Naive thymus-derived CD8-positive, alpha-beta T cell (primary cell): ENCODE measurements around the gene SLC10A1. TPM values are rescaled to one million over a fixed set of nuclear protein-coding genes. Genes with fewer than 3 reads are reported as not detected.
"Not testable (repeated sequence)": the region's sequence is repeated elsewhere in the genome, so short reads cannot be mapped to it uniquely, and the experiment has no call there.

Source experiments
- ATAC-seq, 2 donors: fragments of 150-1000 bp; cut with Tn5 transposase in 1 of 2; sonication (Bioruptor Pico), chemical (Tn5 transposase) in 1 of 2; 1 replicate in 1 of 2; 2 replicates in 1 of 2; pipeline ENCODE4 v1.10.0; 2021; ENCODE audit warnings: mild to moderate bottlenecking in 2 of 2, moderate library complexity in 2 of 2
- POLR2A ChIA-PET: fragments of 350-600 bp; sonication (Branson Sonifier 250); formaldehyde crosslinking; loops from one replicate; lab custom pipeline; 2021; ENCODE audit warnings: antibody characterized with exemption; lab: Charles Lee
- DNase-seq, 10 donors: peaks; one replicate each; pipeline versions ENCODE4 v3.0.0 to v3.0.0-alpha.2; 2020 to 2022
- H3K27ac Mint-ChIP-seq, 10 donors: one replicate each; pipeline ENCODE4 v1.8.0; 2020 to 2022; ENCODE audit warnings: mild to moderate bottlenecking in 10 of 10, mixed read lengths in 10 of 10, moderate library complexity in 4 of 10, inconsistent platforms in 1 of 10
- H3K27me3 Mint-ChIP-seq, 5 donors: one replicate each; pipeline ENCODE4 v1.8.0; 2021 to 2022; ENCODE audit warnings: mixed read lengths in 5 of 5
- H3K36me3 Mint-ChIP-seq, 3 donors: one replicate each; pipeline ENCODE4 v1.8.0; 2020 to 2022; ENCODE audit warnings: mixed read lengths in 3 of 3, mild to moderate bottlenecking in 2 of 3, inconsistent platforms in 1 of 3
- H3K4me1 Mint-ChIP-seq, 4 donors: one replicate each; pipeline ENCODE4 v1.8.0; 2021 to 2022; ENCODE audit warnings: mixed read lengths in 4 of 4
- H3K4me3 Mint-ChIP-seq, 10 donors: one replicate each; pipeline ENCODE4 v1.8.0; 2020 to 2022; ENCODE audit warnings: mild to moderate bottlenecking in 10 of 10, mixed read lengths in 10 of 10, moderate library complexity in 6 of 10, inconsistent platforms in 1 of 10
- H3K9me3 Mint-ChIP-seq, 9 donors: one replicate each; pipeline ENCODE4 v1.8.0; 2020 to 2022; ENCODE audit warnings: mixed read lengths in 9 of 9, mild to moderate bottlenecking in 3 of 9, inconsistent platforms in 1 of 9, moderate library complexity in 1 of 9
- polyA plus RNA-seq, 3 donors: library from polyadenylated mRNA; unstranded; fragments of 300-500 nt; fragmentation: Illumina TruSeq; gene quantifications; one replicate each; pipeline ENCODE4 v1.2.3, GENCODE V29; 2021
- total RNA-seq, 8 experiments: library from RNA in 2 of 8; stranded (reverse) in 2 of 8; gene quantifications; one replicate each; pipeline ENCODE4 v1.2.3 and lab custom pipeline; 2021 to 2026

Gene SLC10A1
- total and polyA plus RNA-seq, 5 experiments from 2014 or later: 0.20 TPM; not detected in 4

- DNase-seq (no peak), ATAC-seq (no peak)
- POLR2A ChIA-PET: no interaction called here
- no peak overlapping the region for H3K4me3 Mint-ChIP-seq
- peaks cover 11 to 28% (median 25%) of the 10 kb centered on the region in 4 donors for H3K4me1 Mint-ChIP-seq
- peak overlapping the region in 1 of 10 donors; percentile 31 for H3K27ac Mint-ChIP-seq
- H3K36me3 Mint-ChIP-seq: no peaks in the 10 kb centered on the region
- H3K9me3 Mint-ChIP-seq: peaks cover 0 to 9% (median 0%) of the 10 kb centered on the region in 9 donors
- H3K27me3 Mint-ChIP-seq: peaks cover 0 to 1% (median 0%) of the 10 kb centered on the region in 5 donors
Measured at GRCh38 chr14:69760810-69761209, 36.2 kb downstream of the SLC10A1 start.

GRCh38 chr14:69756298-69756697, 40.7 kb downstream of the SLC10A1 start:
- Mint-ChIP-seq H3K27ac (peak overlapping the region in 2 of 10 donors; percentile 64 to 74), H3K36me3 (no peaks in the 10 kb centered on the region), H3K9me3 (no peaks in the 10 kb centered on the region), H3K4me1 (peaks cover 8 to 20% (median 13%) of the 10 kb centered on the region in 4 donors), H3K4me3 (no peak overlapping the region), H3K27me3 (peaks cover 0 to 3% (median 0%) of the 10 kb centered on the region in 5 donors)
- POLR2A ChIA-PET: interaction anchor here (1.0 to 4.7 kb wide), 2 partner anchors 11 to 144 kb away, joined by 3 to 50 read pairs; partner anchors contain the start of gene SRSF5
- no peak for ATAC-seq
- DNase-seq: no peak

GRCh38 chr14:69755784-69756183, 41.3 kb downstream of the SLC10A1 start:
- H3K4me3 Mint-ChIP-seq: peak overlapping the region in 4 of 10 donors; percentile 7 to 58 (median 30)
- POLR2A ChIA-PET: interaction anchor here (1.0 to 4.7 kb wide), 2 partner anchors 11 to 144 kb away, joined by 3 to 50 read pairs; partner anchors contain the start of gene SRSF5
- DNase-seq (peak in 1 of 10 donors; percentile 16), ATAC-seq (peak; percentile 53 to 67)
- H3K36me3 Mint-ChIP-seq: no peaks in the 10 kb centered on the region
- peaks cover 8 to 20% (median 12%) of the 10 kb centered on the region in 4 donors for H3K4me1 Mint-ChIP-seq
- H3K9me3 Mint-ChIP-seq: no peaks in the 10 kb centered on the region
- H3K27ac Mint-ChIP-seq: peak overlapping the region in 8 of 10 donors; percentile 15 to 86 (median 69)
- H3K27me3 Mint-ChIP-seq: peaks cover 0 to 3% (median 0%) of the 10 kb centered on the region in 5 donors

- ATAC-seq (peak in 1 of 2 donors; percentile 14), DNase-seq (no peak)
- H3K27me3 Mint-ChIP-seq: peaks cover 0 to 3% (median 0%) of the 10 kb centered on the region in 5 donors
- H3K9me3 Mint-ChIP-seq: no peaks in the 10 kb centered on the region
- peak overlapping the region in 3 of 10 donors; percentile 7 to 58 (median 20) for H3K4me3 Mint-ChIP-seq
- no peaks in the 10 kb centered on the region for H3K36me3 Mint-ChIP-seq
- H3K4me1 Mint-ChIP-seq: peaks cover 8 to 20% (median 12%) of the 10 kb centered on the region in 4 donors
- POLR2A ChIA-PET: interaction anchor here (1.0 to 4.7 kb wide), 2 partner anchors 12 to 143 kb away, joined by 3 to 50 read pairs; partner anchors contain the start of gene SRSF5
- H3K27ac Mint-ChIP-seq: peak overlapping the region in 9 of 10 donors; percentile 15 to 86 (median 57)
Measured at GRCh38 chr14:69755296-69755695, 41.7 kb downstream of the SLC10A1 start.

- no peak for DNase-seq
- Mint-ChIP-seq H3K36me3 (no peaks in the 10 kb centered on the region), H3K27me3 (peaks cover 0 to 3% (median 0%) of the 10 kb centered on the region in 5 donors), H3K9me3 (no peaks in the 10 kb centered on the region), H3K27ac (peak overlapping the region in 4 of 10 donors; percentile 12 to 67 (median 54)), H3K4me1 (peaks cover 8 to 20% (median 12%) of the 10 kb centered on the region in 4 donors), H3K4me3 (no peak overlapping the region)
- ATAC-seq: no peak
- POLR2A ChIA-PET: interaction anchor here (4.7 kb wide), 1 partner anchor 13 kb away, joined by 50 read pairs; the partner anchor contains the start of gene SRSF5
Measured at GRCh38 chr14:69754487-69754886, 42.6 kb downstream of the SLC10A1 start.

- Mint-ChIP-seq H3K27me3 (peaks cover 0 to 3% (median 0%) of the 10 kb centered on the region in 5 donors), H3K4me3 (no peak overlapping the region), H3K36me3 (no peaks in the 10 kb centered on the region), H3K4me1 (peaks cover 8 to 20% (median 12%) of the 10 kb centered on the region in 4 donors), H3K27ac (peak overlapping the region in 1 of 10 donors; percentile 29), H3K9me3 (no peaks in the 10 kb centered on the region)
- POLR2A ChIA-PET: interaction anchor here (0.7 to 4.7 kb wide), 3 partner anchors 13 to 1841 kb away, joined by 5 to 50 read pairs (median 5); partner anchors contain the start of gene SRSF5
- ATAC-seq (no peak), DNase-seq (no peak)
Measured at GRCh38 chr14:69753860-69754259, 43.2 kb downstream of the SLC10A1 start.

GRCh38 chr14:69752773-69753172, 44.3 kb downstream of the SLC10A1 start:
- ATAC-seq: no peak
- H3K4me1 Mint-ChIP-seq: peaks cover 8 to 20% (median 12%) of the 10 kb centered on the region in 4 donors
- no peaks in the 10 kb centered on the region for H3K36me3 Mint-ChIP-seq
- H3K4me3 Mint-ChIP-seq: no peak overlapping the region
- DNase-seq: no peak
- POLR2A ChIA-PET: interaction anchor here (0.7 to 4.7 kb wide), 2 partner anchors 14 to 171 kb away, joined by 3 to 50 read pairs; partner anchors contain the start of gene SRSF5
- H3K27me3 Mint-ChIP-seq: peaks cover 0 to 3% (median 0%) of the 10 kb centered on the region in 5 donors
- H3K27ac Mint-ChIP-seq: no peak overlapping the region
- no peaks in the 10 kb centered on the region for H3K9me3 Mint-ChIP-seq

- no peak for ATAC-seq
- no peaks in the 10 kb centered on the region for H3K9me3 Mint-ChIP-seq
- POLR2A ChIA-PET: interaction anchor here (2.1 kb wide), 1 partner anchor 17 kb away, joined by 12 read pairs; the partner anchor contains the start of gene SRSF5
Measured at GRCh38 chr14:69750495-69750894, 46.5 kb downstream of the SLC10A1 start.

GRCh38 chr14:69749956-69750355, 47.1 kb downstream of the SLC10A1 start:
- POLR2A ChIA-PET: interaction anchor here (2.1 kb wide), 1 partner anchor 17 kb away, joined by 12 read pairs; the partner anchor contains the start of gene SRSF5
- Mint-ChIP-seq H3K4me1 (peaks cover 4 to 14% (median 10%) of the 10 kb centered on the region in 4 donors), H3K27ac (no peak overlapping the region), H3K4me3 (no peak overlapping the region), H3K9me3 (no peaks in the 10 kb centered on the region), H3K27me3 (peaks cover 0 to 3% (median 0%) of the 10 kb centered on the region in 5 donors), H3K36me3 (no peaks in the 10 kb centered on the region)
- ATAC-seq: no peak
- no peak for DNase-seq

More at GRCh38 chr14:69750495-69750894, 46.5 kb downstream of the SLC10A1 start:
- Mint-ChIP-seq H3K27me3 (peaks cover 0 to 3% (median 0%) of the 10 kb centered on the region in 5 donors), H3K4me3 (no peak overlapping the region), H3K27ac (no peak overlapping the region), H3K4me1 (peaks cover 6 to 19% (median 15%) of the 10 kb centered on the region in 4 donors), H3K36me3 (no peaks in the 10 kb centered on the region)
- DNase-seq: no peak

- ATAC-seq: no peak
- POLR2A ChIA-PET: no interaction called here
- Mint-ChIP-seq H3K36me3 (no peaks in the 10 kb centered on the region), H3K4me1 (peaks cover 2 to 5% (median 3%) of the 10 kb centered on the region in 4 donors), H3K9me3 (peaks cover 0 to 4% (median 0%) of the 10 kb centered on the region in 9 donors), H3K27me3 (peaks cover 0 to 4% (median 0%) of the 10 kb centered on the region in 5 donors), H3K4me3 (no peak overlapping the region), H3K27ac (no peak overlapping the region)
- no peak for DNase-seq
Measured at GRCh38 chr14:69741055-69741454, 56.0 kb downstream of the SLC10A1 start.

- not testable (repeated sequence) for H3K36me3 Mint-ChIP-seq, DNase-seq, ATAC-seq, H3K9me3 Mint-ChIP-seq, H3K27ac Mint-ChIP-seq, H3K4me1 Mint-ChIP-seq, H3K4me3 Mint-ChIP-seq
- POLR2A ChIA-PET: interaction anchor here (0.7 to 1.2 kb wide), 2 partner anchors 9 to 31 kb away, joined by 3 read pairs; partner anchors contain the start of gene SRSF5
- peaks cover 0 to 16% (median 6%) of the 10 kb centered on the region in 5 donors for H3K27me3 Mint-ChIP-seq
Measured at GRCh38 chr14:69736405-69736804, 60.6 kb downstream of the SLC10A1 start.

GRCh38 chr14:69731919-69732598, 65.0 kb downstream of the SLC10A1 start:
- POLR2A ChIA-PET: interaction anchor here (2.0 kb wide), 1 partner anchor 34 kb away, joined by 8 read pairs; the partner anchor contains the start of gene SRSF5
- H3K4me3 Mint-ChIP-seq, DNase-seq, H3K9me3 Mint-ChIP-seq, H3K36me3 Mint-ChIP-seq, ATAC-seq: not testable (repeated sequence)
- peaks cover under 1 to 16% (median 7%) of the 10 kb centered on the region in 4 donors for H3K4me1 Mint-ChIP-seq
- H3K27me3 Mint-ChIP-seq: peaks cover 0 to 16% (median 6%) of the 10 kb centered on the region in 5 donors
- peak overlapping the region in 1 of 10 donors; percentile 21 for H3K27ac Mint-ChIP-seq
